Spleen (tissue), 11 donors: Measurements from ENCODE around the gene ACOX2. TPM values are rescaled to one million over a fixed set of nuclear protein-coding genes. Genes with fewer than 3 reads are reported as not detected.
A peak's percentile ranks its signal among the peaks of the same experiment; 100 is the strongest.

Source experiments
- DNase-seq: peaks from one replicate; pipeline ENCODE4 v3.0.0-alpha.2; 2020
- H3K27ac ChIP-seq, 8 donors: fragments of 200-600 bp; sonication (generic) in 7 of 8; 1 replicate in 4 of 8; 2 replicates in 4 of 8; pipeline versions ENCODE4 v1.5.0 to v1.8.0; 2016 to 2021; ENCODE audit warnings: inconsistent platforms in 4 of 8, mild to moderate bottlenecking in 4 of 8, moderate library complexity in 1 of 8
- H3K27me3 ChIP-seq, 7 donors: fragments of 200-600 bp; sonication (generic) in 6 of 7; replicated peaks in 1 of 7; 1 replicate in 4 of 7; 2 replicates in 3 of 7; pipeline versions ENCODE4 v1.5.0 to v1.8.0; 2016 to 2021; ENCODE audit warnings: inconsistent platforms in 3 of 7, mild to moderate bottlenecking in 1 of 7
- H3K36me3 ChIP-seq, 6 donors: fragments of 200-600 bp; sonication (generic) in 5 of 6; 1 replicate in 4 of 6; 2 replicates in 2 of 6; pipeline versions ENCODE4 v1.5.0 to v1.8.0; 2016 to 2021; ENCODE audit warnings: inconsistent platforms in 2 of 6
- H3K4me1 ChIP-seq, 6 donors: fragments of 200-600 bp; sonication (generic) in 5 of 6; 1 replicate in 3 of 6; 2 replicates in 3 of 6; pipeline versions ENCODE4 v1.5.0 to v1.8.0; 2016 to 2021; ENCODE audit warnings: inconsistent platforms in 3 of 6
- H3K4me3 ChIP-seq, 8 donors: fragments of 200-600 bp; sonication (generic) in 7 of 8; 1 replicate in 4 of 8; 2 replicates in 4 of 8; pipeline versions ENCODE4 v1.5.0 to v1.8.0; 2016 to 2021; ENCODE audit warnings: inconsistent platforms in 4 of 8, mild to moderate bottlenecking in 4 of 8, moderate library complexity in 2 of 8
- H3K9me3 ChIP-seq, 8 donors: fragments of 200-600 bp; sonication (generic) in 7 of 8; 1 replicate in 4 of 8; 2 replicates in 4 of 8; pipeline versions ENCODE4 v1.5.0 to v1.8.0; 2016 to 2021; ENCODE audit warnings: inconsistent platforms in 4 of 8
- CTCF ChIP-seq, 11 experiments: fragments of 200-600 bp in 7 of 11; fragments of 450-650 bp in 4 of 11; sonication (generic) in 4 of 11; IDR thresholded peaks in 8 of 11; conservative IDR thresholded peaks in 3 of 11; 1 replicate in 7 of 11; 2 replicates in 4 of 11; pipeline versions ENCODE4 v1.4.0 to v1.8.0; 2016 to 2021; ENCODE audit warnings: antibody characterized with exemption in 11 of 11, inconsistent platforms in 4 of 11, mild to moderate bottlenecking in 1 of 11
- POLR2A ChIP-seq, 3 donors: fragments of 450-650 bp; IDR thresholded peaks; one replicate each; pipeline ENCODE4 v1.5.1; 2017; ENCODE audit warnings: antibody characterized with exemption in 3 of 3, mild to moderate bottlenecking in 1 of 3
- POLR2AphosphoS5 ChIP-seq, 3 donors: sonication (generic); formaldehyde crosslinking; IDR thresholded peaks; one replicate each; pipeline ENCODE4 v1.5.1; 2017; ENCODE audit warnings: antibody characterized with exemption in 3 of 3
- WGBS, 5 donors: extraction: QIAGEN DNeasy Blood & Tissue Kit in 3 of 5; methylation state at CpG; one replicate each; pipeline versions ENCODE4 v1.1.5 to v1.1.7; 2013 to 2018; 5-methylcytosine and 5-hydroxymethylcytosine counted together
- intact Hi-C: fragments of 100-400 bp; cut with DNase I; formaldehyde crosslinking; loops from one replicate; pipeline ENCODE4 v1.15.0; 2023; ENCODE audit warnings: low total_unique reads
- polyA plus RNA-seq, 3 donors: library from polyadenylated mRNA; stranded (reverse); fragments of 200-250 nt; gene quantifications; one replicate each; pipeline ENCODE4 v1.2.1, GENCODE V29; 2013
- total RNA-seq, 7 donors: library from RNA; depleted of rRNA in 3 of 7; stranded (reverse); fragments of >200 nt in 3 of 7; fragmentation: NEBNext Ultra II Directional in 4 of 7; extraction: Animal tissue kit (Norgen Biotek cat#: 25700) in 4 of 7; gene quantifications; one replicate each; pipeline versions ENCODE4 v1.1.0 to v1.2.1, GENCODE V29; 2016 to 2021
- donor health status: healthy with polysubstance abuse.
- donor health status: DM: no; HTN: no; CAD: no; lungs with moderate emphysema.
- donor health status: DM: no; HTN: no; CAD: no.
- donor health status: Bipolar disorder and iron deficiency.
- donor health status: healthy.
- donor health status: DM: no; HTN: no; CAD: no.
- donor health status: DM: yes; HTN: yes; CAD: no.

Gene ACOX2
- total and polyA plus RNA-seq, 10 donors, result 1.3 to 11.5 (median 5.0) TPM

- peaks cover 35 to 71% (median 62%) of the 10 kb centered on the region in 6 donors for H3K4me1 ChIP-seq
- 58 to 96% (median 90%) methylated on average over 3 of the region's 3 CpGs for WGBS, 5 donors
- peaks cover 0 to 12% (median 2%) of the 10 kb centered on the region in 6 donors for H3K36me3 ChIP-seq
- TF ChIP-seq CTCF (IDR thresholded peaks at IDR 0.05 in 8 of 11, conservative IDR thresholded peaks at IDR 0.05 in 3 of 11), result no peak
- DNase-seq, result no peak
- H3K27me3 ChIP-seq, result no peaks in the 10 kb centered on the region
- no peaks in the 10 kb centered on the region for H3K9me3 ChIP-seq
- H3K4me3 ChIP-seq, result no peak overlapping the region
- H3K27ac ChIP-seq, result no peak overlapping the region
- intact Hi-C loops, result loop anchor here (10.0 kb wide), 1 partner anchor 70 kb away; no protein-coding TSS in a partner anchor
Observed at GRCh38 chr3:58495101-58495500, 41.9 kb downstream of the ACOX2 start.

- intact Hi-C loops, result loop anchor here (10.0 kb wide), 1 partner anchor 69 kb away; no protein-coding TSS in a partner anchor
- H3K27me3 ChIP-seq, result no peaks in the 10 kb centered on the region
Observed at GRCh38 chr3:58494107-58494506, 42.9 kb downstream of the ACOX2 start.

GRCh38 chr3:58492494-58492905 lies 44.5 kb downstream of the ACOX2 start:
- no peaks in the 10 kb centered on the region for H3K9me3 ChIP-seq
- WGBS, 5 donors, result 0 to 3% (median 1%) methylated on average over 5 to 15 of the region's 15 CpGs
- intact Hi-C loops, result loop anchor here (10.0 kb wide), 1 partner anchor 68 kb away; no protein-coding TSS in a partner anchor
- peak overlapping the region; percentile 48 to 90 (median 84) for H3K27ac ChIP-seq
- no peak for DNase-seq
- H3K36me3 ChIP-seq, result no peaks in the 10 kb centered on the region
- TF ChIP-seq CTCF (IDR thresholded peaks at IDR 0.05 in 8 of 11, conservative IDR thresholded peaks at IDR 0.05 in 3 of 11) (no peak), POLR2A (IDR thresholded peaks at IDR 0.05) (no peak), POLR2AphosphoS5 (IDR thresholded peaks at IDR 0.05) (no peak)
- peak overlapping the region; percentile 62 to 92 (median 71) for H3K4me3 ChIP-seq
- no peaks in the 10 kb centered on the region for H3K27me3 ChIP-seq
- H3K4me1 ChIP-seq, result peaks cover 32 to 71% (median 62%) of the 10 kb centered on the region in 6 donors

More at GRCh38 chr3:58494107-58494506, 42.9 kb downstream of the ACOX2 start:
- DNase-seq, result no peak
- no peak for TF ChIP-seq CTCF (IDR thresholded peaks at IDR 0.05 in 8 of 11, conservative IDR thresholded peaks at IDR 0.05 in 3 of 11)
- peaks cover 35 to 76% (median 64%) of the 10 kb centered on the region in 6 donors for H3K4me1 ChIP-seq
- 69 to 82% (median 77%) methylated on average over 3 of the region's 3 CpGs for WGBS, 5 donors
- H3K4me3 ChIP-seq, result peak overlapping the region in 2 of 8 donors; percentile 89 to 92
- H3K36me3 ChIP-seq, result peaks cover 0 to 3% (median 0%) of the 10 kb centered on the region in 6 donors
- no peaks in the 10 kb centered on the region for H3K9me3 ChIP-seq
- no peak overlapping the region for H3K27ac ChIP-seq

GRCh38 chr3:58491506-58492402 lies 45.2 kb downstream of the ACOX2 start, which contains the start of gene KCTD6:
Gene KCTD6, plus strand, starts transcription at chr3:58492096. Its CDS starts 6,660 bp downstream, at chr3:58498756.
- intact Hi-C loops, result loop anchor here (10.0 kb wide), 1 partner anchor 67 kb away; no protein-coding TSS in a partner anchor
- 1 to 5% (median 1%) methylated on average over 11 to 104 of the region's 104 CpGs for WGBS, 5 donors

More at GRCh38 chr3:58491506-58492402, 45.2 kb downstream of the ACOX2 start, which contains the start of gene KCTD6:
- peak within 1 kb of the TSS; percentile 62 to 92 (median 71) for H3K4me3 ChIP-seq
- H3K4me1 ChIP-seq, result peaks cover 26 to 70% (median 55%) of the 10 kb centered on the region in 6 donors
- peak within 1 kb of the TSS; percentile 63 to 90 (median 84) for H3K27ac ChIP-seq
- H3K36me3 ChIP-seq, result no peaks in the 10 kb centered on the region
- no peaks in the 10 kb centered on the region for H3K27me3 ChIP-seq
- no peaks in the 10 kb centered on the region for H3K9me3 ChIP-seq
- peak; percentile 99 for DNase-seq
- TF ChIP-seq POLR2A (IDR thresholded peaks at IDR 0.05) (no peak), POLR2AphosphoS5 (IDR thresholded peaks at IDR 0.05) (peak; percentile 59 to 81 (median 71)), CTCF (IDR thresholded peaks at IDR 0.05 in 8 of 11, conservative IDR thresholded peaks at IDR 0.05 in 3 of 11) (peak; percentile 33 to 94 (median 83))
